Measurements from ENCODE around the gene PDE2A.

DNA sequence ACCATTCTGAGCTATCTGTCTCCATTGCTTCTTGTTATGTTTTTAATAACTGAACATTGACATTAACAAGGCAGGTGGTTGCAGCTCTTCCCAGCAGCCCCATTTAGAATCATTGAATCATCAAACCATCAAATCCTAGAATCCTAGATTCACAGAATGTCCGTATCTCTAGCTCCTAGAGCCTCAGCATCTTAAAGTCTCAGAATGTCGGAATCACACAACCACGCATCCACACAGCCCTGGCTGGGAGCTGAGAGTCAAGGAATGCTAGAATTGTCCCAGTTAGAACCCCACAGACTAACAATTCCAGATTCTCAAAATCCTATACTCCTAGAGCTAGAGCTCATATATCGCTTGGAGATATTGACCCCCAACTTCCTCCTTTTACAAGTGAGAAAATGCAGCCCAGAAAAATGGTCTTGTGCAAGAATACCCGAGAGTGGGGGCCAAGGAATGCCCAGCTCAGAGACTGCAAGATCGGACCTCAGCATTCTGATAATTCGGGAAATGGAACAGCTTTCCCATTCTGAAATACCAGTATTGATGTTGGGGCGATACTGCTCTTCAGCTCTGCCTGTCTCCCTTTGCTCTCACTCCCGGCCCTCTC, 38.8 kb downstream of the PDE2A start:
- TF ChIP-seq, protein P1, sequence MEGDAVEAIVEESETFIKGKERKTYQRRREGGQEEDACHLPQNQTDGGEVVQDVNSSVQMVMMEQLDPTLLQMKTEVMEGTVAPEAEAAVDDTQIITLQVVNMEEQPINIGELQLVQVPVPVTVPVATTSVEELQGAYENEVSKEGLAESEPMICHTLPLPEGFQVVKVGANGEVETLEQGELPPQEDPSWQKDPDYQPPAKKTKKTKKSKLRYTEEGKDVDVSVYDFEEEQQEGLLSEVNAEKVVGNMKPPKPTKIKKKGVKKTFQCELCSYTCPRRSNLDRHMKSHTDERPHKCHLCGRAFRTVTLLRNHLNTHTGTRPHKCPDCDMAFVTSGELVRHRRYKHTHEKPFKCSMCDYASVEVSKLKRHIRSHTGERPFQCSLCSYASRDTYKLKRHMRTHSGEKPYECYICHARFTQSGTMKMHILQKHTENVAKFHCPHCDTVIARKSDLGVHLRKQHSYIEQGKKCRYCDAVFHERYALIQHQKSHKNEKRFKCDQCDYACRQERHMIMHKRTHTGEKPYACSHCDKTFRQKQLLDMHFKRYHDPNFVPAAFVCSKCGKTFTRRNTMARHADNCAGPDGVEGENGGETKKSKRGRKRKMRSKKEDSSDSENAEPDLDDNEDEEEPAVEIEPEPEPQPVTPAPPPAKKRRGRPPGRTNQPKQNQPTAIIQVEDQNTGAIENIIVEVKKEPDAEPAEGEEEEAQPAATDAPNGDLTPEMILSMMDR (optimal IDR thresholded peaks at IDR 0.05 in 1 of 3, IDR thresholded peaks at IDR 0.05 in 1 of 3, conservative IDR thresholded peaks at IDR 0.05 in 1 of 3; ENCODE audit: extremely low read depth in 1 of 3, insufficient read depth in 2 of 3, low read length in 3 of 3): no peak
- no peak for TF ChIP-seq EZH2 (IDR thresholded peaks at IDR 0.05; ENCODE audit: low read length)
